ENCODE measurements around the gene OR52K1. TPM values are rescaled to one million over a fixed set of nuclear protein-coding genes. Genes with fewer than 3 reads are reported as not detected.

Gene OR52K1
- not detected for polyA plus RNA-seq

- Mint-ChIP-seq H3K4me3 (no peak within 1 kb of the TSS), H3K27me3 (ENCODE audit: low read depth in 3 of 3) (peaks cover 0 to 7% (median 0%) of the 10 kb centered on the region in 3 donors), H3K9me3 (no peaks in the 10 kb centered on the region), H3K36me3 (no peaks in the 10 kb centered on the region), H3K27ac (no peak within 1 kb of the TSS), H3K4me1 (no peaks in the 10 kb centered on the region)
- DNase-seq: no peak
Measured at GRCh38 chr11:4482445-4482844, at the start of gene OR52K1. Gene OR52K1, plus strand, starts transcription at chr11:4482646. Its CDS starts 6,255 bp downstream, at chr11:4488901.

DNA sequence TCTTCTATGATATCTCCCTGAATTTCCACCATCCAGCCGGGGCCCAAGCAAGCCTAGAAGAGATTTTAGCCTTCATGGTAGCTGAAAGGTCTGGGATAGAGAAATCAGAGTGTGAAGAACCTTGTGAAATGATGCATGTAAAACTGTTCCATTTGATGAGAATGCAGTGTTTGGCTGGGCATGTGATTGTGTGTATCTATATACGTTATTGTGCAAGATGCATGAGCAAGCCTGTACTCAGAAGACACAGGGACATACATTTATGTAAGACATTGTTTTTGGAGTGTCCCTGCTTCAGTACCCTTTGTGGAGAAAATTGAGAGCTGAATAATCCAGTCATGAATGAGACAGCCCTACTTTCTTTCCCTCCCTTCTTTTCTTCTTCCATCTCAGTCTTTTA is 48.6 kb upstream of the OR52K1 start:
- DNase-seq: no peak
- peaks cover 0 to 16% (median 2%) of the 10 kb centered on the region in 3 donors for H3K27me3 Mint-ChIP-seq (ENCODE audit: low read depth in 3 of 3)

DNA sequence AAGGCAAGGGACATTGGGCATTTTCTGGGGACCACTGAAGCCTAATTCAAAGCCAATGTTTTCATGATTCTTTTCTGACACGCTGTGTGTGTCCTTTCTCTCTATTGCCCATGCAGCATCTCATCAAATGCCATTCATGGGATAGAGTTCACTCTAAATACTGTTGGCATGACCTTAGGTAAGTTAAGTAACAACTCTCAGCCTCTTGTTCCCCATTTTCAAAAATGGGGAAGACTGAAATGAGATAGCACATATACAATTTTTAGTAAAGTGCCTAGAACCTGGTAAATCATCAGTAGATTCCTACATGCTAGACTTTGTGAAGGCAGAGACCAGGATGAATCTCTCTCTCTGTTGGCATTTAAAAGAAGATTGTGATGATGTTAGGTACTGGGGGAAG is 46.0 kb upstream of the OR52K1 start:
- DNase-seq: no peak
- no peaks in the 10 kb centered on the region for H3K4me1 Mint-ChIP-seq
- H3K9me3 Mint-ChIP-seq: no peaks in the 10 kb centered on the region
- H3K27ac Mint-ChIP-seq: no peak overlapping the region
- peaks cover 2 to 17% (median 5%) of the 10 kb centered on the region in 3 donors for H3K27me3 Mint-ChIP-seq (ENCODE audit: low read depth in 3 of 3)
- no peaks in the 10 kb centered on the region for H3K36me3 Mint-ChIP-seq
- H3K4me3 Mint-ChIP-seq: no peak overlapping the region

More for the DNA sequence above, 48.6 kb upstream of the OR52K1 start:
- Mint-ChIP-seq H3K27ac (no peak overlapping the region), H3K9me3 (no peaks in the 10 kb centered on the region), H3K4me1 (no peaks in the 10 kb centered on the region), H3K36me3 (no peaks in the 10 kb centered on the region), H3K4me3 (no peak overlapping the region)

DNA sequence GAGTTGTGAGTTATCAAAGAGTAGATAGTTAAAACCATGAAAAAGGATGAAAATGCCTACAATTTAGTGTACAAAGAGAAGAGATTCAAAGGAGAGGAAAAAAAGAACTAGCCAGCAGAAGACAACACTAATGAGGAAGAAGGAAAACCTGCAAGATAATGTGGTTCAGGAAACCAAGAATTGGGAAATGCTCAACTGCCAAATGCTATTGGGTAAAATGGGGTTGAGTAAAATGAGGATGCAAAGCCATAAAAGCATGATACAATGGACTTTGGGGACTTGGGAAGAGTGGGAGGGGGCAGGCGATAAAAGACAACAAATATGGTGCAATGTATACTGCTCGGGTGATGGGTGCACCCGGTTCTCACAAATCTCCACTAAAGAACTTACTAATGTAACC is 40.9 kb upstream of the OR52K1 start:
- H3K4me3 Mint-ChIP-seq: no peak overlapping the region
- no peak for DNase-seq
- H3K36me3 Mint-ChIP-seq: no peaks in the 10 kb centered on the region
- H3K27ac Mint-ChIP-seq: no peak overlapping the region
- H3K27me3 Mint-ChIP-seq (ENCODE audit: low read depth in 3 of 3): peaks cover 0 to 12% (median 5%) of the 10 kb centered on the region in 3 donors
- H3K4me1 Mint-ChIP-seq: no peaks in the 10 kb centered on the region
- no peaks in the 10 kb centered on the region for H3K9me3 Mint-ChIP-seq

DNA sequence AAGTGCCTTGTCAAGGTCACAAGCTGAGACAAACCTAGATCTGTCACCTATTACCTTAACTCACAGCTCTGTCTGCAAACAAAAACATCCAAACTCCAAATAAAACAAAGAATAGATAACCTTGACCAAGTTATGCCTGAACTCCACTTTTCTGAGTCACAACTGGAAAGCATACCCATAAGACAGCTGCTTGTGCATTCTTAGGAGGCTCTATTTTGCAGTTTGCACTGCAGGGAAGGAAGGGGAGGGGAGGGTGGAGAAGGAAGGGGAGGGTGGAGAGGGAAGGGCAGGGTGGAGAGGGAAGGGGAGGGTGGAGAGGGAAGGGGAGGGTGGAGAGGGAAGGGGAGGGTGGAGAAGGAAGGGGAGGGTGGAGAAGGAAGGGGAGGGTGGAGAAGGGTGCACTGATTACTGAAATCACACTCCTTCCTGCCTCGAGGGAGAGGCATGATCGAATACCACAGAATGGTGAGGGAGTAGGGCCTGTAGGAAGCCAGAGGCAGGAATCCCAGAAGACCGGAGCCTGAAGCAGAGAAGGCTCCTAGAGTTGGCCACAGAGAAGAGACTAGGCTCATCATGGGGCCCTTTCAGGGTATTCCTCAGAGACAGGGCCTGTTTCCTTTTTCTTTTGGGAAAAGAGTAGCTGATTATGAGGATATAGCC is 39.1 kb upstream of the OR52K1 start:
- DNase-seq: no peak
- H3K36me3 Mint-ChIP-seq: no peaks in the 10 kb centered on the region
- peaks cover 0 to 12% (median 5%) of the 10 kb centered on the region in 3 donors for H3K27me3 Mint-ChIP-seq (ENCODE audit: low read depth in 3 of 3)
- no peak overlapping the region for H3K27ac Mint-ChIP-seq
- H3K4me1 Mint-ChIP-seq: no peaks in the 10 kb centered on the region
- H3K9me3 Mint-ChIP-seq: no peaks in the 10 kb centered on the region
- H3K4me3 Mint-ChIP-seq: no peak overlapping the region

DNA sequence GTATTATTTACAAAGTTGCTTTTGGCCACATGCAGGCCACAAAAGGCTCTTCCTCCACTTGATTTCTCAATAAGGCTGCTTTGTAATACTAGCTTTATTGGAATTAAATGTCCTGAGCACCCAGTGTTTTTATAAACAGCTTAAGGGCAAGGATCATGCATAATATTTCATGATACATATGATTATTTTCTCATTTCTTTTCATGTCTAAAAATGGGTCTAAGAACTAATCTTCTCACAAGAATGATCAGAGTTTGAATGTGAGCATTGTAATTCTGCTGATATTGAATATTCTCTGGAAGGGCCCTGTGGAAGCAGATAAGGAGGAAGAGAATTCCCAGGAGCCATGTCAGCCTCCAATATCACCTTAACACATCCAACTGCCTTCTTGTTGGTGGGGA is 33.5 kb upstream of the OR52K1 start, which contains the start of gene OR52K2:
OR52K2 (plus strand) TSS at position 301 of the 400 bp plus-strand sequence; CDS start at position 346, 45 bp downstream.
- no peak for DNase-seq
- Mint-ChIP-seq H3K4me3 (no peak within 1 kb of the TSS), H3K9me3 (no peaks in the 10 kb centered on the region), H3K36me3 (no peaks in the 10 kb centered on the region), H3K4me1 (no peaks in the 10 kb centered on the region), H3K27ac (no peak within 1 kb of the TSS), H3K27me3 (ENCODE audit: low read depth in 3 of 3) (peaks cover 0 to 9% (median 0%) of the 10 kb centered on the region in 3 donors)

DNA sequence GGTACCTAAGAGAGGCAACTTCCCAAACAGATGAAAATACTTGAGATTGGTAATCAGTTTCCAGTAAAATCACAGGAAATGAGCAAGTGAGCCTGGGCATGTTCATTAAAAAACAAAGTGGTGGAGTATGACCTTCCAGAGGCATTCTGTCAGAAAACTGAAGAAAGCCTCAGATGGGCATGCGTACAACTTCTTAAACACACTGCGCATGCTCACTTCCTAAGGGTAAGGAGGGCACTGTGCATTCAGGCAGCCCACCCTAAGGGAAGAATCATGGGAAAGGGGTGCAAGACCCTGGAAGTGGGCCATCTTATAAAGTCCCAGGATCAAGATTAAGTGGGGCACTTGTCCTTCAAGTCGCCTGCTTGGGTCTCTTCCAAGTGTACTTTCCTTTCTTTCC is 29.3 kb upstream of the OR52K1 start:
- H3K4me3 Mint-ChIP-seq: no peak overlapping the region
- H3K36me3 Mint-ChIP-seq: no peaks in the 10 kb centered on the region
- peaks cover 0 to 12% (median 5%) of the 10 kb centered on the region in 3 donors for H3K27me3 Mint-ChIP-seq (ENCODE audit: low read depth in 3 of 3)
- H3K27ac Mint-ChIP-seq: no peak overlapping the region
- peaks cover 0 to 1% (median 0%) of the 10 kb centered on the region in 6 donors for H3K9me3 Mint-ChIP-seq
- DNase-seq: no peak
- H3K4me1 Mint-ChIP-seq: no peaks in the 10 kb centered on the region

- no peak overlapping the region for H3K4me3 Mint-ChIP-seq
- no peaks in the 10 kb centered on the region for H3K36me3 Mint-ChIP-seq
- DNase-seq: no peak
- H3K4me1 Mint-ChIP-seq: no peaks in the 10 kb centered on the region
- H3K27me3 Mint-ChIP-seq (ENCODE audit: low read depth in 3 of 3): peaks cover 0 to 12% (median 5%) of the 10 kb centered on the region in 3 donors
- H3K27ac Mint-ChIP-seq: no peak overlapping the region
- H3K9me3 Mint-ChIP-seq: peaks cover 0 to 1% (median 0%) of the 10 kb centered on the region in 6 donors
Measured at GRCh38 chr11:4454021-4454420, 28.4 kb upstream of the OR52K1 start.

DNA sequence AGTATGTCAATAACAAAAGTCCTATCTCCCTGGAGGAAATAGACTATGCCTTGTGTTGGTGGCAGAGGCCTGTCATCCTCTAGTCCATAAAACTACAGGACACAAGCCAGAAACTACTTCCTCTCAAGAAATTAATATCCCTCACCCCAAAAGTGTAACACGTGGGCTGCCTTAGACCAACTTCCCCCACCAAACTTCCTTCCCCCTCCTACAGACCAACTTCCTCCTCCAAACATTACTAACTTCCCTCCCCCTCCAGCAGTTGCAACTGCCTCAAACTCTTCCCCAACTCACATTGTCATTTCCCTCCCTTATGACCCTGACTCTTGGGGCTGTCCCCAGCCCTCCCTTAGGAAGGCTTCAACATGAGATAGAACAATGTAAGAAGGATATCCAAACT is 27.0 kb upstream of the OR52K1 start:
- Mint-ChIP-seq H3K27me3 (ENCODE audit: low read depth in 3 of 3) (peaks cover 0 to 12% (median 6%) of the 10 kb centered on the region in 3 donors), H3K4me1 (no peaks in the 10 kb centered on the region), H3K4me3 (no peak overlapping the region), H3K27ac (no peak overlapping the region), H3K36me3 (no peaks in the 10 kb centered on the region), H3K9me3 (peaks cover 0 to 1% (median 0%) of the 10 kb centered on the region in 6 donors)
- no peak for DNase-seq

GRCh38 chr11:4459500-4459899 is 22.9 kb upstream of the OR52K1 start:
- Mint-ChIP-seq H3K9me3 (peaks cover 0 to 5% (median 0%) of the 10 kb centered on the region in 6 donors), H3K4me1 (no peaks in the 10 kb centered on the region), H3K27me3 (ENCODE audit: low read depth in 3 of 3) (peaks cover 2 to 8% (median 8%) of the 10 kb centered on the region in 3 donors), H3K4me3 (no peak overlapping the region), H3K36me3 (no peaks in the 10 kb centered on the region), H3K27ac (no peak overlapping the region)
- no peak for DNase-seq

DNA sequence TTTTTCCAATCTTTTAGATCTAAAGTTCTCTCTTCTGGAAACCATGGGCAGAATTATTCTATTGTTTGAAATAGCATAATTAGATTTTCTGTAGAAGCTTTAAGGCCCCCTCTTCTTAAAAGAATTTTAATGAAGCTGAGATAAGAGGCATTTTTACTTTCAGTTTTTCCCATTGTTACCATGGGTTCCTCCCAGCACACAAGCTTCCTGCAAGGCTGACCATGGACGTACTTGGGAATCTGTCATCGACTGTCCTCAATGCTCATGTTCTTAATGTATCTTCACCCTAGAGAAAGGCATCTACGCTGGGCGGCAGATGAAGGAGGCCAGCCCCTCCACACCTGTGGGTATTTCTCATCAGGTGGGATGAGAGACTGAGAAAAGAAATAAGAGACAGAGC is 22.3 kb upstream of the OR52K1 start:
- Mint-ChIP-seq H3K27ac (no peak overlapping the region), H3K4me3 (no peak overlapping the region), H3K27me3 (ENCODE audit: low read depth in 3 of 3) (peaks cover 2 to 8% (median 7%) of the 10 kb centered on the region in 3 donors), H3K9me3 (peaks cover 0 to 7% (median under 1%) of the 10 kb centered on the region in 6 donors), H3K36me3 (no peaks in the 10 kb centered on the region), H3K4me1 (no peaks in the 10 kb centered on the region)
- no peak for DNase-seq

- H3K27ac Mint-ChIP-seq: no peak overlapping the region
- peaks cover 2 to 5% (median 5%) of the 10 kb centered on the region in 3 donors for H3K27me3 Mint-ChIP-seq (ENCODE audit: low read depth in 3 of 3)
- H3K4me1 Mint-ChIP-seq: no peaks in the 10 kb centered on the region
- no peak overlapping the region for H3K4me3 Mint-ChIP-seq
- no peaks in the 10 kb centered on the region for H3K36me3 Mint-ChIP-seq
- H3K9me3 Mint-ChIP-seq: peaks cover 0 to 7% (median 0%) of the 10 kb centered on the region in 6 donors
- DNase-seq: no peak
Measured at GRCh38 chr11:4464216-4465159, 18.0 kb upstream of the OR52K1 start.

DNA sequence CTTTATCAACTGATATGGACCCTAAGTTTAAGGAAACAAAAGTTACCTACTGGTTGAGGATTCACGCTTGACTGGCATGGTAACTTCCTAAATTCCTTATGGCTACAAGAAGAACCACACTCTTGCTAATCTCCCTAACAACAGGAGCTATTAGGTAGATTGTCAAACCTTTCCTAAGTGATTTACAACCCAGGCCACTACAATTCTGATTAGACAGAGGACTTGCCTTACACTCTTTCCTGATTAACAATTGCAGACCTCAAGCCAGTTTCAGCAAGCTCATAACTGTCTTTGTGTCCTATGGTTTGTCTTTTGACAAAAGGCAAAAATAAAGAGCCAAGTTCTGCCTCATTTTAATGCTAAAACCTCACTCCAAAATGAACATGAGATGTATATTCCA is 17.0 kb upstream of the OR52K1 start:
- Mint-ChIP-seq H3K9me3 (peaks cover 0 to 7% (median 0%) of the 10 kb centered on the region in 6 donors), H3K4me3 (no peak overlapping the region), H3K4me1 (no peaks in the 10 kb centered on the region), H3K27me3 (ENCODE audit: low read depth in 3 of 3) (peaks cover 2 to 5% (median 5%) of the 10 kb centered on the region in 3 donors), H3K27ac (no peak overlapping the region), H3K36me3 (no peaks in the 10 kb centered on the region)
- DNase-seq: no peak
